Vagina (tissue), 2 donors: Measurements from ENCODE around the gene UBE2V1. TPM values are rescaled to one million over a fixed set of nuclear protein-coding genes. Genes with fewer than 3 reads are reported as not detected.

Source experiments
- DNase-seq, 2 donors: peaks; one replicate each; pipeline ENCODE4 v3.0.0-alpha.2; 2017; ENCODE audit errors: extremely low spot score in 2 of 2
- H3K27ac ChIP-seq: fragments of 200-600 bp; sonication (generic); one replicate; pipeline ENCODE4 v1.5.1; 2019
- H3K27me3 ChIP-seq: fragments of 200-600 bp; sonication (generic); one replicate; pipeline ENCODE4 v1.5.1; 2019
- H3K36me3 ChIP-seq, 2 donors: fragments of 200-600 bp; sonication (generic); one replicate each; pipeline ENCODE4 v1.5.1; 2017 to 2019
- H3K4me1 ChIP-seq: fragments of 200-600 bp; sonication (generic); one replicate; pipeline ENCODE4 v1.5.1; 2019
- H3K4me3 ChIP-seq, 2 donors: fragments of 200-600 bp; sonication (generic); 1 replicate in 1 of 2; 2 replicates in 1 of 2; pipeline ENCODE4 v1.5.1; 2016 to 2019
- H3K9me3 ChIP-seq: fragments of 200-600 bp; sonication (generic); one replicate; pipeline ENCODE4 v1.5.1; 2019
- POLR2A ChIP-seq, 2 donors: fragments of 450-650 bp; IDR thresholded peaks; one replicate each; pipeline ENCODE4 v1.6.1; 2017; ENCODE audit warnings: antibody characterized with exemption in 2 of 2, mild to moderate bottlenecking in 2 of 2, moderate library complexity in 2 of 2
- POLR2AphosphoS5 ChIP-seq, 2 donors: sonication (generic); formaldehyde crosslinking; IDR thresholded peaks; one replicate each; pipeline ENCODE4 v1.9.0; 2017; ENCODE audit warnings: antibody characterized with exemption in 2 of 2, mild to moderate bottlenecking in 2 of 2, low read depth in 1 of 2; ENCODE audit not compliant: insufficient read depth in 1 of 2
- intact Hi-C: fragments of 100-400 bp; cut with DNase I; formaldehyde crosslinking; loops from one replicate; pipeline ENCODE4 v1.15.1; 2023
- total RNA-seq: library from RNA; depleted of rRNA; stranded (reverse); fragments of >200 nt; gene quantifications from one replicate; pipeline ENCODE4 v1.2.3, GENCODE V29; 2016
- TF ChIP-seq, protein P1 (sequence below), 3 experiments: fragments of 450-650 bp in 2 of 3; fragments of 200-600 bp in 1 of 3; sonication (generic) in 1 of 3; IDR thresholded peaks; one replicate each; pipeline ENCODE4 v1.5.1; 2017 to 2019; ENCODE audit warnings: antibody characterized with exemption in 3 of 3, mild to moderate bottlenecking in 2 of 3, moderate library complexity in 2 of 3

Gene UBE2V1
- total RNA-seq, 1 donor from 2014 or later = 74.2 TPM

GRCh38 chr20:50123418-50123817 is 10.5 kb upstream of the UBE2V1 start:
- TF ChIP-seq, protein P1, sequence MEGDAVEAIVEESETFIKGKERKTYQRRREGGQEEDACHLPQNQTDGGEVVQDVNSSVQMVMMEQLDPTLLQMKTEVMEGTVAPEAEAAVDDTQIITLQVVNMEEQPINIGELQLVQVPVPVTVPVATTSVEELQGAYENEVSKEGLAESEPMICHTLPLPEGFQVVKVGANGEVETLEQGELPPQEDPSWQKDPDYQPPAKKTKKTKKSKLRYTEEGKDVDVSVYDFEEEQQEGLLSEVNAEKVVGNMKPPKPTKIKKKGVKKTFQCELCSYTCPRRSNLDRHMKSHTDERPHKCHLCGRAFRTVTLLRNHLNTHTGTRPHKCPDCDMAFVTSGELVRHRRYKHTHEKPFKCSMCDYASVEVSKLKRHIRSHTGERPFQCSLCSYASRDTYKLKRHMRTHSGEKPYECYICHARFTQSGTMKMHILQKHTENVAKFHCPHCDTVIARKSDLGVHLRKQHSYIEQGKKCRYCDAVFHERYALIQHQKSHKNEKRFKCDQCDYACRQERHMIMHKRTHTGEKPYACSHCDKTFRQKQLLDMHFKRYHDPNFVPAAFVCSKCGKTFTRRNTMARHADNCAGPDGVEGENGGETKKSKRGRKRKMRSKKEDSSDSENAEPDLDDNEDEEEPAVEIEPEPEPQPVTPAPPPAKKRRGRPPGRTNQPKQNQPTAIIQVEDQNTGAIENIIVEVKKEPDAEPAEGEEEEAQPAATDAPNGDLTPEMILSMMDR (IDR thresholded peaks at IDR 0.05) = no peak
- no peak for TF ChIP-seq POLR2A (IDR thresholded peaks at IDR 0.05)
- TF ChIP-seq POLR2AphosphoS5 (IDR thresholded peaks at IDR 0.05; ENCODE audit: insufficient read depth in 1 of 2, low read depth in 1 of 2) = no peak
- H3K9me3 ChIP-seq = no peaks in the 10 kb centered on the region
- intact Hi-C loops = loop anchor here (5.0 kb wide), 1 partner anchor 44 kb away; no protein-coding TSS in a partner anchor
- DNase-seq = no peak
- peaks cover 13% of the 10 kb centered on the region for H3K4me1 ChIP-seq
- no peak overlapping the region for H3K27ac ChIP-seq
- H3K36me3 ChIP-seq = peaks cover 0 to 36% of the 10 kb centered on the region in 2 donors
- no peaks in the 10 kb centered on the region for H3K27me3 ChIP-seq
- no peak overlapping the region for H3K4me3 ChIP-seq

DNA sequence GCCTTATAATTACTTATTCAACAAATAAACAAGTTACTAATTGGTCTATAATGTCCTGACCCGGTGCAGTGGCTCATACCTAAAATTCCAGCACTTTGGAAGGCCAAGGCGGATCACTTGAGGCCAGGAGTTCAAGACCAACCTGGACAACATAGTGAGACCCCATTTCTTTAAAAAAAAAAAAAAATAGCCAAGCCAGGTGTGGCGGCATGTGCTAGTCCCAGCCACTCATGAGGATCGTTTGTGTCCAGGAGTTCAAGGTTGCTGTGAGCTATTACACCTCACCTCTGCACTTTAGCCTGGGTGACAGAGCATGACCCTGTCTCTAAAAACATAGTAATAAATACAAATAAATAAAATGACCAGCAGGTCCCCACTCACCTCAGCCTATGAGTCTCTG is 9.8 kb upstream of the UBE2V1 start:
- Histone ChIP-seq H3K9me3 (no peaks in the 10 kb centered on the region), H3K27me3 (no peaks in the 10 kb centered on the region), H3K27ac (no peak overlapping the region), H3K4me3 (no peak overlapping the region), H3K4me1 (peaks cover 13% of the 10 kb centered on the region), H3K36me3 (peaks cover 0 to 29% of the 10 kb centered on the region in 2 donors)
- TF ChIP-seq POLR2AphosphoS5 (IDR thresholded peaks at IDR 0.05; ENCODE audit: insufficient read depth in 1 of 2, low read depth in 1 of 2) = no peak
- TF ChIP-seq, protein P1 (IDR thresholded peaks at IDR 0.05) = no peak
- no peak for TF ChIP-seq POLR2A (IDR thresholded peaks at IDR 0.05)
- intact Hi-C loops = loop anchor here (5.0 kb wide), 1 partner anchor 45 kb away; no protein-coding TSS in a partner anchor
- DNase-seq = no peak

DNA sequence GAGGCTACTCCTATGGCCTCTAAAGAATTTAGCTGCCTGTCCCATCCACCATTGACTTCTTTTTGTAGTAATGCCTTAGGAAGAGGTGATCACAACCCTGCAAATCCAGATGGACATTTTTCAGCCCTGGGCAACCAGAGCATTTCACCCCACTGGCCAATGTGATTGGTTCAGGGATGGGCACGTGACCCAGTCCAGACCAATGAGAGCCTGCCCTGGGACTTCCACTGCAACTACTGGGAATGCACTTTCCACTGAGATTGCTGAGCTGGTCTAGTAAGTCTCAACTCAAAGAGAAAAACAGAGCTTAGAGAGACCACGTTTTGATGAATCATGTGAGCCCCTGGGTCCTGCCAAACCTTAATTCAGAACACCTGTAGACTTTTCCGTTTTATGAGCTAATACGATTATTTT is 8.9 kb upstream of the UBE2V1 start:
- Histone ChIP-seq H3K27me3 (no peaks in the 10 kb centered on the region), H3K9me3 (no peaks in the 10 kb centered on the region), H3K27ac (no peak overlapping the region), H3K36me3 (peaks cover 0 to 21% of the 10 kb centered on the region in 2 donors), H3K4me1 (peaks cover 13% of the 10 kb centered on the region), H3K4me3 (no peak overlapping the region)
- intact Hi-C loops = loop anchor here (5.0 kb wide), 1 partner anchor 45 kb away; no protein-coding TSS in a partner anchor
- TF ChIP-seq, protein P1 (IDR thresholded peaks at IDR 0.05) = no peak
- TF ChIP-seq POLR2AphosphoS5 (IDR thresholded peaks at IDR 0.05; ENCODE audit: insufficient read depth in 1 of 2, low read depth in 1 of 2) = no peak
- no peak for TF ChIP-seq POLR2A (IDR thresholded peaks at IDR 0.05)
- DNase-seq = no peak

DNA sequence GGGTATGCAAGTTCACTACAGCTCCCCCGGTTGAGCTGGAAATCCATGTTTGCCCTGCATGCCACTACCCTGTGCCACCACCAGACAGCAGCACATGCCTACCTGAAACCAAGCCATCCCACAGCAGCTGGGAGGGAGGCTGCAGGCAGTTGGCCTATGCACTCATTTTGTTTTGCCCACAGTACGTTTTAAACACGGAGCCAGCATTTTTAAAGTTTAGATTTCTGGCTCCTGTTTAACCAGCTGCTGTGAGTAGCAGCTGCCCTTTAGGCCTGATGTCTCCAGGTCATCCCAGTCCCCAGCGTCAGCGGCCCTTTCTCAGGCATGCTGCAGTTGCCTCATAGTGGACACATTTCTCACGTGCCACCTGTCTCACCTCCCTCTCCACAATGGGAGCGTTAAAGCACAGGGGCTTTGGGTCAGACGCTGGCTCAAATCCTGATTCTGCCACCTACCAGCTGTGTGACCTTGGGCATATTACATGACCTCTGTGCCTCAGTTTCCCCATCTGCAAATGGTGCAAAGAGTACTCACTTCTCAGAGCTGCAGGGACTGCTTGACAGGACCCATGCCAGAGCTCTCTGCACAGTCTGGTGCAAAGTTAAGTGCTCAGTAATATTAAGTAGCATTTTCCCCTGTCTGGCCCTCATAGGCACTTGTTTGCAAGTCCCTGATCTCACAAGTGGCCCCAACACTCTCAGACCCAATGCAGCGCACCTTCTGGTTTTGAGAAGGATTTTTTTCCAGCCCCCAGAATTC is 8.2 kb upstream of the UBE2V1 start:
- DNase-seq = no peak
- H3K36me3 ChIP-seq = peaks cover 0 to 14% of the 10 kb centered on the region in 2 donors
- TF ChIP-seq POLR2AphosphoS5 (IDR thresholded peaks at IDR 0.05; ENCODE audit: insufficient read depth in 1 of 2, low read depth in 1 of 2) = peak in 1 of 2 donors; percentile 9
- TF ChIP-seq, protein P1 (IDR thresholded peaks at IDR 0.05) = peak; percentile 49 to 71 (median 64)
- no peak for TF ChIP-seq POLR2A (IDR thresholded peaks at IDR 0.05)
- intact Hi-C loops = loop anchor here (5.0 kb wide), 1 partner anchor 46 kb away; no protein-coding TSS in a partner anchor
- peaks cover 18% of the 10 kb centered on the region for H3K4me1 ChIP-seq
- H3K27me3 ChIP-seq = no peaks in the 10 kb centered on the region
- no peak overlapping the region for H3K4me3 ChIP-seq
- H3K27ac ChIP-seq = no peak overlapping the region
- no peaks in the 10 kb centered on the region for H3K9me3 ChIP-seq

GRCh38 chr20:50118203-50118602 is 5.3 kb upstream of the UBE2V1 start:
- H3K36me3 ChIP-seq = no peaks in the 10 kb centered on the region
- H3K27ac ChIP-seq = no peak overlapping the region
- H3K4me1 ChIP-seq = peaks cover 42% of the 10 kb centered on the region
- intact Hi-C loops = no loop called here
- H3K9me3 ChIP-seq = no peaks in the 10 kb centered on the region
- TF ChIP-seq, protein P1 (IDR thresholded peaks at IDR 0.05) = no peak
- no peak for TF ChIP-seq POLR2AphosphoS5 (IDR thresholded peaks at IDR 0.05; ENCODE audit: insufficient read depth in 1 of 2, low read depth in 1 of 2)
- no peak for TF ChIP-seq POLR2A (IDR thresholded peaks at IDR 0.05)
- no peaks in the 10 kb centered on the region for H3K27me3 ChIP-seq
- no peak for DNase-seq
- no peak overlapping the region for H3K4me3 ChIP-seq
